Esophagus muscularis mucosa (tissue), 3 donors: ENCODE results near the gene SLIT1.

Experiments used
- POLR2AphosphoS5 ChIP-seq, 2 donors: sonication (generic); formaldehyde crosslinking; IDR thresholded peaks; one replicate each; pipeline ENCODE4 v1.6.1; 2017; ENCODE audit warnings: antibody characterized with exemption in 2 of 2
- TF ChIP-seq, protein P1 (sequence below), 3 experiments: fragments of 200-600 bp in 2 of 3; fragments of 450-650 bp in 1 of 3; sonication (generic) in 2 of 3; IDR thresholded peaks; one replicate each; pipeline ENCODE4 v1.5.1; 2017 to 2019; ENCODE audit warnings: antibody characterized with exemption in 3 of 3, mild to moderate bottlenecking in 2 of 3, moderate library complexity in 1 of 3

DNA sequence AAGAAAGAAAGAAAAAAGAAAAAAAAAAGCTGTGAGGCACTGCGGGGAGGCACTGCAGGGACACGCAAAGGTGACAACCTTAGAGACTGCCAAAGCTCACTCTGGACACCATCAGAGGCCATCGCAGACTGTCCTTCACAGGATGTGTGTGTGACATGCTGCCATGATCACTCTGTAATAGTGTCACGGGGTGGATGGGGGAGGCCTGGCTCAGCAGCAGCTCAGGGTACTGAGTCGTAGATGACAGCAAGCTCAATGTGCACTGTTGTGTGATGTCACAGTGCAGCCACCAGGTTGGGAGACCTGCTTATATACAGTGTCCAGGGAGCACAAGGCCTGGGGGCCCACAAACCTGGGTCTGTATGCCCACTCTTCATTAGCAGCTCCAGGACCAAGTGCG, 83.3 kb downstream of the SLIT1 start:
- TF ChIP-seq, protein P1, sequence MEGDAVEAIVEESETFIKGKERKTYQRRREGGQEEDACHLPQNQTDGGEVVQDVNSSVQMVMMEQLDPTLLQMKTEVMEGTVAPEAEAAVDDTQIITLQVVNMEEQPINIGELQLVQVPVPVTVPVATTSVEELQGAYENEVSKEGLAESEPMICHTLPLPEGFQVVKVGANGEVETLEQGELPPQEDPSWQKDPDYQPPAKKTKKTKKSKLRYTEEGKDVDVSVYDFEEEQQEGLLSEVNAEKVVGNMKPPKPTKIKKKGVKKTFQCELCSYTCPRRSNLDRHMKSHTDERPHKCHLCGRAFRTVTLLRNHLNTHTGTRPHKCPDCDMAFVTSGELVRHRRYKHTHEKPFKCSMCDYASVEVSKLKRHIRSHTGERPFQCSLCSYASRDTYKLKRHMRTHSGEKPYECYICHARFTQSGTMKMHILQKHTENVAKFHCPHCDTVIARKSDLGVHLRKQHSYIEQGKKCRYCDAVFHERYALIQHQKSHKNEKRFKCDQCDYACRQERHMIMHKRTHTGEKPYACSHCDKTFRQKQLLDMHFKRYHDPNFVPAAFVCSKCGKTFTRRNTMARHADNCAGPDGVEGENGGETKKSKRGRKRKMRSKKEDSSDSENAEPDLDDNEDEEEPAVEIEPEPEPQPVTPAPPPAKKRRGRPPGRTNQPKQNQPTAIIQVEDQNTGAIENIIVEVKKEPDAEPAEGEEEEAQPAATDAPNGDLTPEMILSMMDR (IDR thresholded peaks at IDR 0.05) = no peak
- TF ChIP-seq POLR2AphosphoS5 (IDR thresholded peaks at IDR 0.05) = no peak
